Measurements from ENCODE around the gene LRRC75A. TPM values are rescaled to one million over a fixed set of nuclear protein-coding genes. Genes with fewer than 3 reads are reported as not detected.

Gene LRRC75A
- total and polyA plus RNA-seq, 2 experiments from 2014 or later: 5.3 to 26.2 TPM

DNA sequence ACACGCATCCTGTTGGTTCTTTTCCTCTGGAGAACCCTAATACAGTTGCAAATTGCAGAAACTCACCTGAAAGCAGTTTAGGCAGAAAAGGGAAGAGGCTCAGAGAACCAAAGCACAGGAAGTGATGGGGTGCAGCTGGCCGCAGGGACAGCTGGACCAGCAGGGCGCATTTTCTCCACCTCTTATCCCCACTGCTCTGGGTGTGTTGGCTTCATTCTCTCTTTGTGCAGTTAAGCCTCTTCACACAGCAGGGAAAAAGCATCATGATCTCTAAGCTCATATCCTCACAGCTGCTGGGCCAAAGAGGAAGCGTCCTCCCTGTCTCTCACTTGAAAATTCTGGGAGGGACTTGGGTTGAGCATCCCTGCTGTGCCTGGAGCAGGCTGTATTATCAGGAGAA, 20.0 kb upstream of the LRRC75A start:
- Histone ChIP-seq H3K4me1 (ENCODE audit: insufficient read depth) (peaks cover 16% of the 10 kb centered on the region), H3K27ac (ENCODE audit: low read depth) (peak overlapping the region; percentile 42; the same call in 1 of the 2 replicates), H3K4me2 (peak overlapping the region; percentile 27), H3K27me3 (ENCODE audit: insufficient read depth) (no peaks in the 10 kb centered on the region), H4K20me1 (replicated peaks; ENCODE audit: insufficient read depth) (no peaks in the 10 kb centered on the region), H3K4me3 (no peak overlapping the region), H3K36me3 (ENCODE audit: insufficient read depth) (no peaks in the 10 kb centered on the region), H3K9me2 (ENCODE audit: insufficient read depth) (no peaks in the 10 kb centered on the region), H2AFZ (peak overlapping the region; percentile 17), H3K79me2 (replicated peaks; ENCODE audit: insufficient read depth) (no peaks in the 10 kb centered on the region), H3F3A (replicated peaks; ENCODE audit: low read depth) (peaks cover 5% of the 10 kb centered on the region; the same call in 1 of the 2 replicates)
- Mint-ChIP-seq H3K27me3 (ENCODE audit: insufficient read depth, low read depth, poor library complexity) (peaks cover 13% of the 10 kb centered on the region), H3K36me3 (ENCODE audit: low read depth) (no peaks in the 10 kb centered on the region), H3K4me3 (no peak overlapping the region), H3K27ac (peak overlapping the region; percentile 8; the same call in 1 of the 2 replicates), H3K4me1 (peaks cover 27% of the 10 kb centered on the region), H3K9me3 (no peaks in the 10 kb centered on the region)
- DNase-seq (ENCODE audit: low spot score) (peak; percentile 55), ATAC-seq (peak; percentile 76)
- TF ChIP-seq POLR2AphosphoS5 (IDR thresholded peaks at IDR 0.05; ENCODE audit: low read depth): no peak
- TF ChIP-seq JUNB (IDR thresholded peaks at IDR 0.05; ENCODE audit: unreplicated experiment): no peak
- TF ChIP-seq, protein P1, sequence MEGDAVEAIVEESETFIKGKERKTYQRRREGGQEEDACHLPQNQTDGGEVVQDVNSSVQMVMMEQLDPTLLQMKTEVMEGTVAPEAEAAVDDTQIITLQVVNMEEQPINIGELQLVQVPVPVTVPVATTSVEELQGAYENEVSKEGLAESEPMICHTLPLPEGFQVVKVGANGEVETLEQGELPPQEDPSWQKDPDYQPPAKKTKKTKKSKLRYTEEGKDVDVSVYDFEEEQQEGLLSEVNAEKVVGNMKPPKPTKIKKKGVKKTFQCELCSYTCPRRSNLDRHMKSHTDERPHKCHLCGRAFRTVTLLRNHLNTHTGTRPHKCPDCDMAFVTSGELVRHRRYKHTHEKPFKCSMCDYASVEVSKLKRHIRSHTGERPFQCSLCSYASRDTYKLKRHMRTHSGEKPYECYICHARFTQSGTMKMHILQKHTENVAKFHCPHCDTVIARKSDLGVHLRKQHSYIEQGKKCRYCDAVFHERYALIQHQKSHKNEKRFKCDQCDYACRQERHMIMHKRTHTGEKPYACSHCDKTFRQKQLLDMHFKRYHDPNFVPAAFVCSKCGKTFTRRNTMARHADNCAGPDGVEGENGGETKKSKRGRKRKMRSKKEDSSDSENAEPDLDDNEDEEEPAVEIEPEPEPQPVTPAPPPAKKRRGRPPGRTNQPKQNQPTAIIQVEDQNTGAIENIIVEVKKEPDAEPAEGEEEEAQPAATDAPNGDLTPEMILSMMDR (conservative IDR thresholded peaks at IDR 0.05; ENCODE audit: low read depth in 2 of 2): no peak
- TF ChIP-seq ZNF114 (CRISPR knock-in tag; IDR thresholded peaks at IDR 0.05): no peak
- TF ChIP-seq NANOG (IDR thresholded peaks at IDR 0.05; ENCODE audit: borderline replicate concordance): no peak
- TF ChIP-seq ZNF462 (CRISPR knock-in tag; IDR thresholded peaks at IDR 0.05): no peak
- no peak for TF ChIP-seq CREB1 (CRISPR knock-in tag; IDR thresholded peaks at IDR 0.05; ENCODE audit: low read depth)
- no peak for TF ChIP-seq STAT1 (IDR thresholded peaks at IDR 0.05; ENCODE audit: unreplicated experiment)
- TF ChIP-seq EZH2phosphoT487 (IDR thresholded peaks at IDR 0.05; ENCODE audit: unreplicated experiment): no peak
- TF ChIP-seq, protein P2, sequence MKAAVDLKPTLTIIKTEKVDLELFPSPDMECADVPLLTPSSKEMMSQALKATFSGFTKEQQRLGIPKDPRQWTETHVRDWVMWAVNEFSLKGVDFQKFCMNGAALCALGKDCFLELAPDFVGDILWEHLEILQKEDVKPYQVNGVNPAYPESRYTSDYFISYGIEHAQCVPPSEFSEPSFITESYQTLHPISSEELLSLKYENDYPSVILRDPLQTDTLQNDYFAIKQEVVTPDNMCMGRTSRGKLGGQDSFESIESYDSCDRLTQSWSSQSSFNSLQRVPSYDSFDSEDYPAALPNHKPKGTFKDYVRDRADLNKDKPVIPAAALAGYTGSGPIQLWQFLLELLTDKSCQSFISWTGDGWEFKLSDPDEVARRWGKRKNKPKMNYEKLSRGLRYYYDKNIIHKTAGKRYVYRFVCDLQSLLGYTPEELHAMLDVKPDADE (IDR thresholded peaks at IDR 0.05): no peak
- TF ChIP-seq, protein P3, sequence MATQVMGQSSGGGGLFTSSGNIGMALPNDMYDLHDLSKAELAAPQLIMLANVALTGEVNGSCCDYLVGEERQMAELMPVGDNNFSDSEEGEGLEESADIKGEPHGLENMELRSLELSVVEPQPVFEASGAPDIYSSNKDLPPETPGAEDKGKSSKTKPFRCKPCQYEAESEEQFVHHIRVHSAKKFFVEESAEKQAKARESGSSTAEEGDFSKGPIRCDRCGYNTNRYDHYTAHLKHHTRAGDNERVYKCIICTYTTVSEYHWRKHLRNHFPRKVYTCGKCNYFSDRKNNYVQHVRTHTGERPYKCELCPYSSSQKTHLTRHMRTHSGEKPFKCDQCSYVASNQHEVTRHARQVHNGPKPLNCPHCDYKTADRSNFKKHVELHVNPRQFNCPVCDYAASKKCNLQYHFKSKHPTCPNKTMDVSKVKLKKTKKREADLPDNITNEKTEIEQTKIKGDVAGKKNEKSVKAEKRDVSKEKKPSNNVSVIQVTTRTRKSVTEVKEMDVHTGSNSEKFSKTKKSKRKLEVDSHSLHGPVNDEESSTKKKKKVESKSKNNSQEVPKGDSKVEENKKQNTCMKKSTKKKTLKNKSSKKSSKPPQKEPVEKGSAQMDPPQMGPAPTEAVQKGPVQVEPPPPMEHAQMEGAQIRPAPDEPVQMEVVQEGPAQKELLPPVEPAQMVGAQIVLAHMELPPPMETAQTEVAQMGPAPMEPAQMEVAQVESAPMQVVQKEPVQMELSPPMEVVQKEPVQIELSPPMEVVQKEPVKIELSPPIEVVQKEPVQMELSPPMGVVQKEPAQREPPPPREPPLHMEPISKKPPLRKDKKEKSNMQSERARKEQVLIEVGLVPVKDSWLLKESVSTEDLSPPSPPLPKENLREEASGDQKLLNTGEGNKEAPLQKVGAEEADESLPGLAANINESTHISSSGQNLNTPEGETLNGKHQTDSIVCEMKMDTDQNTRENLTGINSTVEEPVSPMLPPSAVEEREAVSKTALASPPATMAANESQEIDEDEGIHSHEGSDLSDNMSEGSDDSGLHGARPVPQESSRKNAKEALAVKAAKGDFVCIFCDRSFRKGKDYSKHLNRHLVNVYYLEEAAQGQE (IDR thresholded peaks at IDR 0.05; ENCODE audit: unreplicated experiment): no peak
- no peak for TF ChIP-seq ZNF331 (CRISPR knock-in tag; IDR thresholded peaks at IDR 0.05; ENCODE audit: low read depth)
- TF ChIP-seq EZH2 (IDR thresholded peaks at IDR 0.05; ENCODE audit: low read depth, unreplicated experiment): no peak
